IMR-90 (cell line): ENCODE measurements around the gene DYSF. TPM values are rescaled to one million over a fixed set of nuclear protein-coding genes. Genes with fewer than 3 reads are reported as not detected.

Experiments used
- ATAC-seq: fragments of 200-7000 bp; cut with Tn5 transposase; 2 replicates; pipeline ENCODE4 v1.9.1; 2020; ENCODE audit warnings: low read depth, mild to moderate bottlenecking, moderate library complexity
- BruUV-seq: library from RNA; stranded (reverse); fragments of 400-500 nt; replicated peaks from 2 replicates; lab custom pipeline; 2021; lab: Mats Ljungman, UMichigan
- CTCF ChIA-PET: fragments of 300-600 bp; formaldehyde crosslinking; extraction: SDS; loops from one replicate; lab custom pipeline; 2021; ENCODE audit warnings: antibody characterized with exemption; lab: Yijun Ruan, JAX
- POLR2A ChIA-PET: fragments of 300-600 bp; sonication (Branson Sonifier 250); formaldehyde crosslinking; loops from one replicate; lab custom pipeline; 2022; ENCODE audit warnings: antibody characterized with exemption; ENCODE audit not compliant: unreplicated experiment; lab: Charles Lee
- DNase-seq: peaks from one replicate; pipeline ENCODE4 v3.0.0; 2013
- H2AFZ ChIP-seq: replicated peaks from 2 replicates; pipeline ENCODE3; 2013; ENCODE audit warnings: low read length, mild to moderate bottlenecking; ENCODE audit not compliant: poor library complexity
- H2AK5ac ChIP-seq: 2 replicates; pipeline ENCODE4 v1.6.1; 2013; ENCODE audit warnings: low read depth, low read length, inconsistent platforms
- H2AK9ac ChIP-seq: replicated peaks from 2 replicates; pipeline ENCODE3; 2013; ENCODE audit warnings: mild to moderate bottlenecking, low read depth, low read length, moderate library complexity; ENCODE audit not compliant: poor library complexity
- H2BK120ac ChIP-seq: 2 replicates; pipeline ENCODE4 v1.6.1; 2013; ENCODE audit warnings: low read depth, low read length, inconsistent platforms
- H2BK15ac ChIP-seq: 3 replicates; pipeline ENCODE4 v1.6.1; 2013; ENCODE audit warnings: low read depth, low read length, inconsistent platforms
- H2BK20ac ChIP-seq: 2 replicates; pipeline ENCODE4 v1.6.1; 2013; ENCODE audit warnings: low read depth, mild to moderate bottlenecking, inconsistent platforms, low read length, moderate library complexity
- H2BK5ac ChIP-seq: 2 replicates; pipeline ENCODE4 v1.6.1; 2013; ENCODE audit warnings: mild to moderate bottlenecking, low read depth, low read length, inconsistent platforms; ENCODE audit not compliant: poor library complexity, severe bottlenecking
- H3K14ac ChIP-seq: replicated peaks from 2 replicates; pipeline ENCODE4 v1.6.1; 2013; ENCODE audit warnings: low read depth, low read length, inconsistent platforms
- H3K18ac ChIP-seq: 2 replicates; pipeline ENCODE4 v1.6.1; 2013; ENCODE audit warnings: low read depth, low read length, control low read depth
- H3K23ac ChIP-seq: 2 replicates; pipeline ENCODE4 v1.6.1; 2013; ENCODE audit warnings: low read depth, low read length, inconsistent platforms
- H3K27ac ChIP-seq: 2 replicates; pipeline ENCODE4 v1.5.1; 2013; ENCODE audit warnings: mild to moderate bottlenecking, control low read depth, low read length; ENCODE audit not compliant: insufficient read depth
- H3K27me3 ChIP-seq: 2 replicates; pipeline ENCODE4 v1.6.1; 2013; ENCODE audit warnings: low read length; ENCODE audit not compliant: control insufficient read depth, insufficient read depth
- H3K36me3 ChIP-seq: 2 replicates; pipeline ENCODE4 v1.6.1; 2013; ENCODE audit warnings: low read length, mixed read lengths; ENCODE audit not compliant: control insufficient read depth, insufficient read depth
- H3K4ac ChIP-seq: 2 replicates; pipeline ENCODE4 v1.6.1; 2013; ENCODE audit warnings: low read depth, low read length, inconsistent platforms
- H3K4me1 ChIP-seq: 2 replicates; pipeline ENCODE4 v1.6.1; 2013; ENCODE audit warnings: low read length, mixed read lengths; ENCODE audit not compliant: control insufficient read depth, insufficient read depth
- H3K4me2 ChIP-seq: 2 replicates; pipeline ENCODE4 v1.6.1; 2013; ENCODE audit warnings: low read depth, mild to moderate bottlenecking, control low read depth, low read length, moderate library complexity
- H3K4me3 ChIP-seq: 2 replicates; pipeline ENCODE4 v1.5.1; 2013; ENCODE audit warnings: low read depth, mild to moderate bottlenecking, control low read depth, low read length, moderate library complexity; ENCODE audit not compliant: insufficient read depth
- H3K56ac ChIP-seq: 2 replicates; pipeline ENCODE4 v1.6.1; 2013; ENCODE audit warnings: low read length, inconsistent platforms; ENCODE audit not compliant: insufficient read depth; ENCODE audit errors: extremely low read depth
- H3K79me1 ChIP-seq, 2 experiments: 2 replicates each; pipeline ENCODE4 v1.6.1; 2013; ENCODE audit warnings: low read length in 2 of 2, inconsistent platforms in 1 of 2, low read depth in 1 of 2
- H3K9ac ChIP-seq: 2 replicates; pipeline ENCODE4 v1.6.1; 2013; ENCODE audit warnings: low read depth, low read length, control low read depth
- H3K9me1 ChIP-seq: 2 replicates; pipeline ENCODE4 v1.6.1; 2013; ENCODE audit warnings: low read length, inconsistent platforms; ENCODE audit not compliant: insufficient read depth
- H3K9me3 ChIP-seq: 2 replicates; pipeline ENCODE4 v1.6.1; 2013; ENCODE audit warnings: low read length; ENCODE audit not compliant: control insufficient read depth, insufficient read depth
- H4K20me1 ChIP-seq: 2 replicates; pipeline ENCODE4 v1.6.1; 2013; ENCODE audit warnings: low read length, inconsistent platforms; ENCODE audit not compliant: insufficient read depth
- H4K5ac ChIP-seq: 2 replicates; pipeline ENCODE4 v1.6.1; 2013; ENCODE audit warnings: mild to moderate bottlenecking, low read depth, low read length, control low read depth
- H4K8ac ChIP-seq, 2 experiments: 2 replicates each; pipeline ENCODE4 v1.6.1; 2013; ENCODE audit warnings: low read depth in 2 of 2, low read length in 2 of 2, control low read depth in 1 of 2, inconsistent platforms in 1 of 2
- H4K91ac ChIP-seq: 2 replicates; pipeline ENCODE4 v1.6.1; 2013; ENCODE audit warnings: low read depth, low read length, inconsistent platforms; ENCODE audit not compliant: insufficient read depth
- BHLHE40 ChIP-seq: fragments of 150-350 bp; IDR thresholded peaks from 2 replicates; pipeline ENCODE4 v1.6.1; 2016; ENCODE audit warnings: mild to moderate bottlenecking, low read depth, low read length
- CHD1 ChIP-seq: IDR thresholded peaks from 2 replicates; pipeline ENCODE4 v1.6.1; 2012; ENCODE audit warnings: low read depth, low read length, improper control_type of control experiment
- FOS ChIP-seq: fragments of 150-350 bp; IDR thresholded peaks from 2 replicates; pipeline ENCODE4 v1.6.1; 2016; ENCODE audit warnings: low read depth, low read length
- MAFK ChIP-seq: IDR thresholded peaks from 2 replicates; pipeline ENCODE4 v1.6.1; 2012; ENCODE audit warnings: low read depth, low read length, improper control_type of control experiment
- MAZ ChIP-seq: IDR thresholded peaks from 2 replicates; pipeline ENCODE4 v1.6.1; 2012; ENCODE audit warnings: low read depth, mild to moderate bottlenecking, low read length, improper control_type of control experiment, moderate library complexity, borderline replicate concordance
- NFE2L2 ChIP-seq: fragments of 150-350 bp; IDR thresholded peaks from 2 replicates; pipeline ENCODE4 v1.6.1; 2016; ENCODE audit warnings: low read depth, mild to moderate bottlenecking, low read length
- POLR2A ChIP-seq: IDR thresholded peaks from 2 replicates; pipeline ENCODE4 v1.6.1; 2012; ENCODE audit warnings: mild to moderate bottlenecking, low read depth, low read length
- RAD21 ChIP-seq: IDR thresholded peaks from 2 replicates; pipeline ENCODE4 v1.6.1; 2012; ENCODE audit warnings: low read length, improper control_type of control experiment
- RCOR1 ChIP-seq: IDR thresholded peaks from 2 replicates; pipeline ENCODE4 v1.6.1; 2012; ENCODE audit warnings: mild to moderate bottlenecking, low read length, improper control_type of control experiment; ENCODE audit not compliant: insufficient replicate concordance
- RFX5 ChIP-seq: IDR thresholded peaks from 2 replicates; pipeline ENCODE4 v1.8.0; 2012; ENCODE audit warnings: low read depth, mild to moderate bottlenecking, low read length, moderate library complexity
- WGBS, 2 experiments: methylation state at CpG; one replicate each; pipeline versions ENCODE4 v1.1.5 to v1.1.7; 2013; ENCODE audit warnings: missing lambda C conversion rate in 2 of 2; ENCODE audit not compliant: insufficient read length in 1 of 2; ENCODE audit errors: extremely low coverage in 2 of 2; 5-methylcytosine and 5-hydroxymethylcytosine counted together
- dilution Hi-C: fragments of 300-500 bp; cut with HindIII; formaldehyde crosslinking; loops from one replicate; pipeline ENCODE4 v1.14.3; 2018; ENCODE audit warnings: low sequenced_read_pairs; ENCODE audit not compliant: unreplicated experiment
- in situ Hi-C: fragments of 300-500 bp; cut with MboI; formaldehyde crosslinking; loops from 3 replicates; pipeline ENCODE4 v1.14.3; 2019; ENCODE audit warnings: low sequenced_read_pairs, inconsistent platforms, mixed read lengths
- intact Hi-C: fragments of 100-400 bp; cut with micrococcal nuclease; formaldehyde crosslinking; loops from 2 replicates; pipeline ENCODE4 v1.10.0; 2022
- polyA plus RNA-seq, 3 experiments: library from polyadenylated mRNA; depleted of rRNA; stranded (reverse); fragments of >200 nt; gene quantifications; 2 replicates each; pipeline ENCODE4 v1.2.3, GENCODE V29; 2012; ENCODE audit warnings: low replicate concordance in 1 of 3
- total RNA-seq: library from RNA; depleted of rRNA; stranded (reverse); fragments of >200 nt; gene quantifications from 2 replicates; pipeline ENCODE4 v1.2.3, GENCODE V29; 2012
- TF ChIP-seq, protein P1 (sequence below): fragments of 150-350 bp; IDR thresholded peaks from 2 replicates; pipeline ENCODE4 v1.6.1; 2016; ENCODE audit warnings: low read depth, mild to moderate bottlenecking, low read length, moderate library complexity, borderline replicate concordance
- TF ChIP-seq, protein P2 (sequence below): conservative IDR thresholded peaks from 2 replicates; pipeline ENCODE4 v1.5.1; 2012; ENCODE audit warnings: mild to moderate bottlenecking, low read depth, low read length, improper control_type of control experiment

DYSF gene
- total and polyA plus RNA-seq, 2 of the 4 experiments (the other 2 are of a cell fraction) = 0.09 to 0.18 TPM

DNA sequence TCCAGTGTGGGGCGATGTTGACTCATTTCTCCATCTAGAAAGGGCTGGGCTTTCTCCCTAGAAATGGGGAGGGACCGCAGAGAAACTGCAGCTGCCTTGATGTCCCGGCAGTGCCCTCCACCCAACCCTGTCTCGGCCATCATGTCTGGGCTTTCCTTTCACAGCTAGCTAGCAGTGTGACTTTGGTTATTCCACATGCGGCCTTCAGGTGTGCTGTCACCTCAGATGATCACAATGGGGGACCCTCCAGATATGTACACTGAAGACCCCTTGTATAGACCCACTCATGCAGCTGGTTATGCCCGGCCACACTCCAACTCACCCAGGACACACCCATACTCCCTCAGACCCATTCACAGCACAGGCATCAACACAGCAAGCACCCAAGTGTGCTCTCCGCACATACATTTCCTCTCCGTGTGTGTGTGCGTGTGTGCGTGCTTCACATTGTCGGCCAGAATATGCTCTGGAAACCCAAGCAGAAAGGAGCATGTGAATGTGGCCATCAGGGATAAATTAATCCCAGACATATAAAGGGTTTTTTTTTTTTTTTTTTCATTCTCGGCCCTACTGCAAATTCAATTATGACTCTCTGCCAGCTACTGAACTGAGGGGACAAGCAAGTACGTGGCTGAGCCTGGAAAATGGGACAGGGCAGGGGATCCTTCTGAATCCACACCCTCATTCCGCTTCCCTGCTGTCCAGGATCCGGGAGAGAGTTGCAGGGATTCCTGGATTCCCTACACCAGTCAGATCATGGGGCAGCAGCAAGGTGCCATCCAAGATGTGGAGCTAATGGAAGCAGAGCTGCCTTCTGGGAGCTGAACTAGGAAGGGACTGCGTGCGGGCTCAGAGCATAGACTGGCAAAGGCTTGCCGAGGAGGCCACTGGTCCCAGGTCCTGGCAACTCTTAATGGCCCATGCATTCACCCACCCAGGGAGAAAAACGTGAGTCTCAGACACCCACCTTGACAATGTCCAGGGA is 240.2 kb downstream of the DYSF start (continued):
- TF ChIP-seq POLR2A (no peak), MAFK (no peak)

DNA sequence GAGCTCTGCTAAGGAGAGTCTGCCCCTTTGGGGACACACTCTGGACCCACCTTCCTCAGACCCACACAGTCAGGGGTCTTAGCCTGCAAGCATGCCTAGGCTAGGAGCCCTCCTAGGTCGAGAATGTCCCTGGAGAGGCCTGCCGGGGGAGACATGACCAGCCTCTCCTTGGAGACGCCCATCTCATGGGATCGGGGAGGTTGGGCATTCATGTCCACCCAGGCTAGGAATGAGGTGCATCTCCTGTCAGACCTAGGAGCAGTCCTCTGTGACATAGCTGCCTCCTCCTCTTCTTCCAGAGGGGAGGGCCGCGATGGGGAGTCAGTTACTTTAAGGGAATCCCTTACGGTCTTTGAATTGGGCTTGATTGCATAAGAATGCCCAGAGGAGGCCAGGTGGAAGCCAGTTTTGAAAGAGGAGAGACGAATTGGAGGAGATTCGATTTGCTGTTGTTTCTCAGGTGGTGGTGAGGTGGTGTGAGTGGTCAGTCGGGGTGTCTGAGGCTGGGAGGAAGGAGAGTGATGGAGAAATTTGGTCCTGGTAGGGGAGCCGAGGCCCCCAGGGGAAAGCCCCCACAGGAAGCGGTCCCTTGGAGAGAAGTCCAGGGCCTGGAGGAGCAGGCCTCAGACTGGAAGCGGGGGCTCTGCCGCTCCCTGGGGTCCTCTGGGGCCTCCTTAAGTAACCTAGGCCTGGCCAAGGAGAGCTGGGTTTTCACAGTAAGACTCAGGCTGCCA is 241.3 kb downstream of the DYSF start:
- intact Hi-C loops = no loop called here
- Histone ChIP-seq H3K18ac (no peak overlapping the region), H3K4me1 (no peaks in the 10 kb centered on the region), H3K14ac (no peak overlapping the region), H2AK5ac (no peak overlapping the region), H3K4me2 (no peak overlapping the region), H3K9me1 (no peaks in the 10 kb centered on the region), H2BK15ac (no peak overlapping the region), H3K9ac (no peak overlapping the region), H3K4me3 (no peak overlapping the region), H4K5ac (no peak overlapping the region), H3K36me3 (no peaks in the 10 kb centered on the region), H3K4ac (no peak overlapping the region), H2BK20ac (no peak overlapping the region), H2BK120ac (no peak overlapping the region), H3K27me3 (peaks cover 52% of the 10 kb centered on the region), H2AK9ac (no peak overlapping the region), H3K23ac (no peak overlapping the region), H3K27ac (no peak overlapping the region), H3K79me1 (no peaks in the 10 kb centered on the region), H4K91ac (no peak overlapping the region), H2AFZ (no peak overlapping the region), H4K8ac (no peak overlapping the region), H3K56ac (no peak overlapping the region), H3K9me3 (no peaks in the 10 kb centered on the region; the same call in 1 of the 2 replicates), H4K20me1 (no peaks in the 10 kb centered on the region), H2BK5ac (no peak overlapping the region)
- DNase-seq (no peak), ATAC-seq (no peak)
- dilution Hi-C loops = no loop called here
- no TSS peak for BruUV-seq
- in situ Hi-C loops = no loop called here
- WGBS, 2 experiments = 82% methylated on average over 2 of the region's 14 CpGs; no CpG with 5 or more reads in 1 of the 2 experiments
- ChIA-PET POLR2A (no interaction called here), CTCF (no interaction called here)
- TF ChIP-seq RFX5 (no peak), FOS (no peak), MAFK (no peak), NFE2L2 (no peak), RAD21 (no peak), BHLHE40 (no peak), MAZ (no peak), CHD1 (no peak), RCOR1 (no peak)
- TF ChIP-seq, protein P1, sequence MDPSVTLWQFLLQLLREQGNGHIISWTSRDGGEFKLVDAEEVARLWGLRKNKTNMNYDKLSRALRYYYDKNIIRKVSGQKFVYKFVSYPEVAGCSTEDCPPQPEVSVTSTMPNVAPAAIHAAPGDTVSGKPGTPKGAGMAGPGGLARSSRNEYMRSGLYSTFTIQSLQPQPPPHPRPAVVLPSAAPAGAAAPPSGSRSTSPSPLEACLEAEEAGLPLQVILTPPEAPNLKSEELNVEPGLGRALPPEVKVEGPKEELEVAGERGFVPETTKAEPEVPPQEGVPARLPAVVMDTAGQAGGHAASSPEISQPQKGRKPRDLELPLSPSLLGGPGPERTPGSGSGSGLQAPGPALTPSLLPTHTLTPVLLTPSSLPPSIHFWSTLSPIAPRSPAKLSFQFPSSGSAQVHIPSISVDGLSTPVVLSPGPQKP = no peak
- TF ChIP-seq, protein P2, sequence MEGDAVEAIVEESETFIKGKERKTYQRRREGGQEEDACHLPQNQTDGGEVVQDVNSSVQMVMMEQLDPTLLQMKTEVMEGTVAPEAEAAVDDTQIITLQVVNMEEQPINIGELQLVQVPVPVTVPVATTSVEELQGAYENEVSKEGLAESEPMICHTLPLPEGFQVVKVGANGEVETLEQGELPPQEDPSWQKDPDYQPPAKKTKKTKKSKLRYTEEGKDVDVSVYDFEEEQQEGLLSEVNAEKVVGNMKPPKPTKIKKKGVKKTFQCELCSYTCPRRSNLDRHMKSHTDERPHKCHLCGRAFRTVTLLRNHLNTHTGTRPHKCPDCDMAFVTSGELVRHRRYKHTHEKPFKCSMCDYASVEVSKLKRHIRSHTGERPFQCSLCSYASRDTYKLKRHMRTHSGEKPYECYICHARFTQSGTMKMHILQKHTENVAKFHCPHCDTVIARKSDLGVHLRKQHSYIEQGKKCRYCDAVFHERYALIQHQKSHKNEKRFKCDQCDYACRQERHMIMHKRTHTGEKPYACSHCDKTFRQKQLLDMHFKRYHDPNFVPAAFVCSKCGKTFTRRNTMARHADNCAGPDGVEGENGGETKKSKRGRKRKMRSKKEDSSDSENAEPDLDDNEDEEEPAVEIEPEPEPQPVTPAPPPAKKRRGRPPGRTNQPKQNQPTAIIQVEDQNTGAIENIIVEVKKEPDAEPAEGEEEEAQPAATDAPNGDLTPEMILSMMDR = no peak
